Psoas muscle (tissue), 8 donors: ENCODE data around the gene PPDPF. TPM values are rescaled to one million over a fixed set of nuclear protein-coding genes. Genes with fewer than 3 reads are reported as not detected.

Experiments used
- ATAC-seq, 4 donors: fragments of 200-7000 bp; cut with Tn5 transposase; one replicate each; pipeline ENCODE4 v1.9.1; 2020; ENCODE audit warnings: moderate library complexity in 3 of 4, mild to moderate bottlenecking in 2 of 4
- DNase-seq, 2 donors: peaks; one replicate each; pipeline ENCODE4 v3.0.0-alpha.2; 2020
- H3K27ac ChIP-seq: fragments of 200-600 bp; one replicate; pipeline ENCODE4 v1.8.0; 2022
- H3K27me3 ChIP-seq, 3 donors: fragments of 200-600 bp in 1 of 3; one replicate each; pipeline versions ENCODE4 v1.6.1 to v1.8.0; 2013 to 2022; ENCODE audit warnings: low read length in 2 of 3, mild to moderate bottlenecking in 2 of 3, moderate library complexity in 1 of 3; ENCODE audit not compliant: insufficient read depth in 3 of 3
- H3K36me3 ChIP-seq, 2 donors: fragments of 200-600 bp in 1 of 2; one replicate each; pipeline versions ENCODE4 v1.6.1 to v1.8.0; 2013 to 2022; ENCODE audit warnings: low read depth in 1 of 2, mild to moderate bottlenecking in 1 of 2, moderate library complexity in 1 of 2; ENCODE audit not compliant: insufficient read depth in 1 of 2
- H3K4me1 ChIP-seq: fragments of 200-600 bp; one replicate; pipeline ENCODE4 v1.8.0; 2022
- H3K4me3 ChIP-seq: fragments of 200-600 bp; one replicate; pipeline ENCODE4 v1.8.0; 2022; ENCODE audit warnings: mild to moderate bottlenecking
- H3K9me3 ChIP-seq: fragments of 200-600 bp; one replicate; pipeline ENCODE4 v1.8.0; 2022
- WGBS, 3 donors: extraction: QIAGEN DNeasy Blood & Tissue Kit; methylation state at CpG; one replicate each; pipeline versions ENCODE4 v1.1.6 to v1.1.7; 2013; 5-methylcytosine and 5-hydroxymethylcytosine counted together
- intact Hi-C, 2 donors: fragments of 100-400 bp; cut with DNase I; formaldehyde crosslinking; loops; one replicate each; pipeline versions ENCODE4 v1.11.0 to v1.14.2; 2022
- polyA plus RNA-seq, 3 donors: library from polyadenylated mRNA; stranded (reverse); fragments of 200-250 nt; gene quantifications; one replicate each; pipeline ENCODE4 v1.2.3, GENCODE V29; 2013
- total RNA-seq, 4 donors: library from RNA; stranded (reverse); fragmentation: NEBNext Ultra II Directional in 2 of 4; extraction: Animal tissue kit (Norgen Biotek cat#: 25700) in 2 of 4; gene quantifications; one replicate each; pipeline versions ENCODE4 v1.2.1 to v1.2.4, GENCODE V29; 2021 to 2023
- TF ChIP-seq, protein P1 (sequence below): fragments of 200-600 bp; IDR thresholded peaks from one replicate; pipeline ENCODE4 v1.8.0; 2022; ENCODE audit warnings: antibody characterized with exemption
- donor health status: healthy with polysubstance abuse.
- donor health status: DM: no; HTN: no; CAD: no; lungs with moderate emphysema.
- donor health status: Bipolar disorder and iron deficiency.
- donor health status: healthy.
- donor health status: DM: yes; HTN: yes; CAD: no.
- donor health status: DM: no; HTN: no; CAD: no.
- donor health status: DM: no; HTN: no; CAD: no.
- donor health status: DM: yes; HTN: yes; CAD: no.

Gene PPDPF
- total and polyA plus RNA-seq, 7 donors: 130 to 198 (median 153) TPM

DNA sequence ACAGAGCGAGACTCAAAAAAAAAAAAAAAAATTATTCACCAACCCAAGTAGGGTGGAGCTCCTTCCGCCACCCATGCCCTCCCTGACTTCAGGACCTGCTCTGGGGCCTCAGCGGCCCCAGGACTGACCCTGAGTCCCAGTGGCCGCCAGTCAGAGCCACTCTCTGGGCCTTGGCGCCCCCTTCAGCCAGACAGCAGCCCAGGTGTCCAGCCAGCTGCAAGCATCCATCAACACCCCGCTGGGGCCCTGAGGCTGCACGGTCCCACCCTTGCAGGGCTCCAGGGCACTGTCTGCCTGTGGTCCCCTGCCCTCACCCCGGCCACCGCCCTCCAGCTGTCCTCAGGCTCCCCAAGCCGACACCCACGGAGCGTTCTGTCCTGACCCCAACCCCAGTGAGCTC, 36.7 kb upstream of the PPDPF start:
- peak; percentile 18 to 33 (median 28) for ATAC-seq
- Histone ChIP-seq H3K4me1 (no peaks in the 10 kb centered on the region), H3K27ac (no peak overlapping the region), H3K9me3 (no peaks in the 10 kb centered on the region), H3K4me3 (no peak overlapping the region), H3K27me3 (peaks cover 0 to 25% (median 0%) of the 10 kb centered on the region in 3 donors), H3K36me3 (peaks cover 0 to 12% of the 10 kb centered on the region in 2 donors)
- TF ChIP-seq, protein P1, sequence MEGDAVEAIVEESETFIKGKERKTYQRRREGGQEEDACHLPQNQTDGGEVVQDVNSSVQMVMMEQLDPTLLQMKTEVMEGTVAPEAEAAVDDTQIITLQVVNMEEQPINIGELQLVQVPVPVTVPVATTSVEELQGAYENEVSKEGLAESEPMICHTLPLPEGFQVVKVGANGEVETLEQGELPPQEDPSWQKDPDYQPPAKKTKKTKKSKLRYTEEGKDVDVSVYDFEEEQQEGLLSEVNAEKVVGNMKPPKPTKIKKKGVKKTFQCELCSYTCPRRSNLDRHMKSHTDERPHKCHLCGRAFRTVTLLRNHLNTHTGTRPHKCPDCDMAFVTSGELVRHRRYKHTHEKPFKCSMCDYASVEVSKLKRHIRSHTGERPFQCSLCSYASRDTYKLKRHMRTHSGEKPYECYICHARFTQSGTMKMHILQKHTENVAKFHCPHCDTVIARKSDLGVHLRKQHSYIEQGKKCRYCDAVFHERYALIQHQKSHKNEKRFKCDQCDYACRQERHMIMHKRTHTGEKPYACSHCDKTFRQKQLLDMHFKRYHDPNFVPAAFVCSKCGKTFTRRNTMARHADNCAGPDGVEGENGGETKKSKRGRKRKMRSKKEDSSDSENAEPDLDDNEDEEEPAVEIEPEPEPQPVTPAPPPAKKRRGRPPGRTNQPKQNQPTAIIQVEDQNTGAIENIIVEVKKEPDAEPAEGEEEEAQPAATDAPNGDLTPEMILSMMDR: no peak
- peak in 1 of 2 donors; percentile 68 for DNase-seq
- intact Hi-C loops: no loop called here
- 35 to 55% (median 50%) methylated on average over 12 of the region's 12 CpGs for WGBS, 3 donors

DNA sequence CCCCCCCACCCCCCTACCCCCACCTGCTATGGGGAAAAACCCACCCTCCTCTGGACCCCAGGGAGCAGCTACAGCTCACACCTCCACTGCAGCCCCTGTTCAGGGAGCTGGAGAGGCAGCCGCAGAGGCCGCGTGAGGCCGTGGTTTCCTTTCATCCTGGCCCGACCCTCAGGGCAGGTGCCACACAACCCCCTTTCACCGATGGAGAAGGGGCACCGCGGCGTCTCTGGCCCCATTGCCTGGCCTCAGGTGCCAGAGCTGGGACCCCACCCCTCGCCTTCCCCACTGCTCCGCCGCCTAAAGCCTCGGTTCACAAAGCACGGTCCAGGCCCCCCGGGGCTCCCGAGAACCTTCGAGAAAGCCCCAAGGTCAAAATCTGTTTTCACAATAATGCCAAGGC, 36.3 kb upstream of the PPDPF start:
- intact Hi-C loops: no loop called here

DNA sequence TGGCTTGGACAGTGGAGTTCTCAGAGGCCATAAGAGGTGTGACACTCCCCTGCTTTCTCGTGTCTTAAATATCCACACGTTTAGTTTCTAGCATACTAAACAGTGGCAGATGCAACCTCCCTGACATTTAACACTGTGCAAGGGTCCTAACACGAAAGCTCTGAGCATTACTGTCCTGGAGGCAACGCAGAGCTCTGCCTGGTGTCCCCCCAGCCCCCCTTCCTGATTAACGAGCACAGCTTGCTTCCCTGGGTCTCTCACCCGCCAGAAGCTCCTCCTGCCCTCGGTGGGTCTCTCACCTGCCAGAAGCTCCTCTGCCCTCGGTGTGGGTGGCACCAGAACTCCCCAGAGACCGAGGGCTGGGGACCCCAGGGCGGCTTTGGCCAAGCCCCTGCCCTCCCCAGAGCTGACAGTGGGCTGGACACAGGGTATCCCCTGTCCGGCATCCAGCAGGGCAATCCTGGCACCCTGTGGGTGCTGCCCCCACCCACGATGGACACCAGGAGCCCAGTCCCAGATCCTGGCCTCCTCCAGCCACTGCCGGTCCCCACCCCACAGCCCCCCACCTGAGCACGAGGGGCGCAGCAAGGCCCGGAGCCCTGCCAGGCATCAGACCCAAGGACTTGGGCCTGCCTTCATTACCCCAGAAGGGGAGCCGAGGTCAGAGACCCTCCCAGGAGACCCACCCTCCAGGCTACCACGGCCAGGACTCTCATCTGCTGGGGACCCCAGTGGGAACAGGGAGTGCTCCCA, 35.7 kb upstream of the PPDPF start:
- intact Hi-C loops: no loop called here
- 37 to 50% (median 41%) methylated on average over 11 to 18 of the region's 18 CpGs for WGBS, 3 donors
- DNase-seq (peak in 1 of 2 donors; percentile 61), ATAC-seq (peak; percentile 0 to 26 (median 18))
- Histone ChIP-seq H3K4me3 (no peak overlapping the region), H3K27ac (no peak overlapping the region), H3K36me3 (peaks cover 0 to 22% of the 10 kb centered on the region in 2 donors), H3K9me3 (no peaks in the 10 kb centered on the region), H3K4me1 (no peaks in the 10 kb centered on the region), H3K27me3 (peaks cover 0 to 17% (median 0%) of the 10 kb centered on the region in 3 donors)
- TF ChIP-seq, protein P1: no peak

More for the DNA sequence above, 36.3 kb upstream of the PPDPF start:
- DNase-seq (peak in 1 of 2 donors; percentile 57), ATAC-seq (peak in 3 of 4 donors; percentile 1 to 13 (median 13))
- H3K4me3 ChIP-seq: no peak overlapping the region
- H3K4me1 ChIP-seq: no peaks in the 10 kb centered on the region
- H3K27ac ChIP-seq: no peak overlapping the region
- no peaks in the 10 kb centered on the region for H3K9me3 ChIP-seq
- H3K36me3 ChIP-seq: peaks cover 0 to 16% of the 10 kb centered on the region in 2 donors
- WGBS, 3 donors: 41 to 56% (median 47%) methylated on average over 17 of the region's 17 CpGs
- TF ChIP-seq, protein P1: no peak
- H3K27me3 ChIP-seq: peaks cover 0 to 22% (median 0%) of the 10 kb centered on the region in 3 donors

DNA sequence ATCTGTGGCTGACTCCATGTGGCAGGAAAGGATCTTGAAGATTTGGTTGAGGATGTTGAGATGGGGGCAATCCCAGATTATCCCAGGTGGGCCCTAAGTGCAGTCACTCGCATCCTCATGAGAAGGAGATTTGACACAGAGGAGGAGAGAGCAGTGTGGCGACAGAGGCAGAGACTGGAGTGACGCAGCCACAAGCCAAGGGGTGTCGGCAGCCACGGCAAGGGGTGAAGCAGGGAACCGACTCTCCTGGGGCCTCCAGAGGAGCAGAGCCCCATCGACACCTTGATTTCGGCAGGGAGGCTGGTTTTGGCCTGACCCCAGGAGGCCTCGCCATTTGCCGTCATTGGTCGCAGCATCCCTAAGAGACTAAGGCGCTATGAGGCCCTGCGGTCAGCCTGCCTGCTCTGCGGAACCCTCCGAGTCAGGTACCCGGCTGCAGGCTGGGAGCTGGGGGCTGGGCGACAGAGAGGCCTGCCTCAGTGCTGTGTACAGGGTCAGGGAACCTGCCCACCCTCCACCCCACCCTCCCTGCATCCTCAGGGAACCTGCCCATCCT, 34.2 kb upstream of the PPDPF start:
- intact Hi-C loops: no loop called here
- H3K9me3 ChIP-seq: no peaks in the 10 kb centered on the region
- ATAC-seq (peak in 1 of 4 donors; percentile 2), DNase-seq (no peak)
- 72 to 84% (median 74%) methylated on average over 16 to 17 of the region's 17 CpGs for WGBS, 3 donors
- peaks cover 0 to 37% of the 10 kb centered on the region in 2 donors for H3K36me3 ChIP-seq
- peaks cover 0 to 4% (median 0%) of the 10 kb centered on the region in 3 donors for H3K27me3 ChIP-seq
- TF ChIP-seq, protein P1: no peak
- no peaks in the 10 kb centered on the region for H3K4me1 ChIP-seq
- no peak overlapping the region for H3K4me3 ChIP-seq
- no peak overlapping the region for H3K27ac ChIP-seq
